ENCODE data around the gene CXCL13.
"Not testable (repeated sequence)": the region's sequence is repeated elsewhere in the genome, so short reads cannot be mapped to it uniquely, and the experiment has no call there.

CXCL13 gene

DNA sequence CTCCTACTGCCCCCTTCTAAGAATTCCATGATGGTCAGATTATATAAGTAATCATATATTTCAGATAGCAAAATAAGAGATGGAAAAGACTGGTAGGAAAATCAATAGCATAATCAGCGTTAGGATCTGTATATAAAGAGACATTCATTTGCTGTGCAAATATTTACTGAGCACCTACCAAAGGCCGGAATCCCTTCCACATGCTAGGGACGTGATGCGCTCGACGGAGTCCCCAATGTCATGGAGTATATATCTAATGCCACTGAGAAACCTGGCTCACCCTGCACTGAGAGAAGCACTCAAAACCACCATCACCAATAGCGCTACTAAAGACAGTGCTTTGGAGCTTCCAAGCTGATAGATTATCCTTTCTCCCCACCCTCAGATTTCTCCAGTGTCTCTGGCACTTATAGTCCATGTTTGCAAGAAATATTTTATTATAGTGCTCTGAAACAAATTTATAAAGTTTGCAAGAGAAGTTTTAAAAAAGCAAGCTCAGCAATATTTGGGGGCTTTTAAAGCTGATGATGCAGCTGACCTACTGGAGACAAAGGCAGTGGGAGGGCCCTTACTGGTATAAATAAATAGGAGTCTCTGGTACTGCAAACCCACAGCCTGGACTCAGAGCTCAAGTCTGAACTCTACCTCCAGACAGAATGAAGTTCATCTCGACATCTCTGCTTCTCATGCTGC, at the start of gene CXCL13:
Gene CXCL13, plus strand, starts transcription at position 611 of the 693 bp plus-strand sequence. Its CDS starts 46 bp downstream, at position 657.
- DNase-seq, result no peak

GRCh38 chr4:77560170-77560569, 45.5 kb upstream of the CXCL13 start:
- DNase-seq, result no peak

GRCh38 chr4:77561720-77562119, 43.9 kb upstream of the CXCL13 start:
- DNase-seq, result not testable (repeated sequence)

- DNase-seq, result no peak
These were observed 41.4 kb upstream of the CXCL13 start for GRCh38 chr4:77564231-77564630.

DNA sequence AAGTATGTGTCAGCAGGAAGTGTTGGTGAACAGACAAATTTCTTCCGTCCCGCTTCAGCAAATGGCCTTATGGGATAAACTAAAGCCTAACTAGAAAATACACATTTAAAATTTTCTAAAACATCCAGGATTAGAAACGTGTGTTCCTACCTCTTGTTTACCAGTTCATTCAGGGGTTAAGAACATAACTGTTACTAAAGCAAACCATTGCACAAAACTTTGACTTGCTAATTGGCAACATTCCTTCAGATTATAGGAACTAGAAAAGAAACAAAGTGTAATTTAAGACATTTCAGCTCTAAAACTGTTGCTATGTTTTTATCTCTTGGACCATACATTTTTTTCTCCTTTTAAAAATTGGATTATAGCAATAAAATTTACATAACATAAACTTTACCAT, 39.5 kb upstream of the CXCL13 start:
- DNase-seq, result peak; percentile 1

- DNase-seq, result no peak
These were observed 38.1 kb upstream of the CXCL13 start for GRCh38 chr4:77567549-77567948.

GRCh38 chr4:77570508-77571214, 35.0 kb upstream of the CXCL13 start:
- not testable (repeated sequence) for DNase-seq

DNA sequence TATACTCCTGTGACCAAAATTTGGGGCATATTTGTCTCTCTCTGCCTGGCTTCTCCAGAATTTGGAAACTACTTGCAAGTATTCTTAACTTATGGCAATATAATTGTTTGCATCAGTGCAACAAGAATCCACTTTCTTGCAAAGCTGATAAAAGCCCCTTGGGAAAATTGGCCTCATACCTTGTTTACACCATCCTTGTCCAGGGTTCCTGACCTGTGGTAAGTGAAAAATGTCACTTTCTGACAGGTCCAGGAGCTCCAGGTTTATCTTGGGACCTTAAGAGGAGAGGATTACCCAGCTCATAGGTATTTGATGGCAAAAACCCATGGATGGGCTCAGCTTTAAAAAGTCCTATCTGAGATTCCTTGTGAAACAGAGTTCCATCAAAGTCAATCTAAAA, 29.3 kb upstream of the CXCL13 start:
- no peak for DNase-seq

DNA sequence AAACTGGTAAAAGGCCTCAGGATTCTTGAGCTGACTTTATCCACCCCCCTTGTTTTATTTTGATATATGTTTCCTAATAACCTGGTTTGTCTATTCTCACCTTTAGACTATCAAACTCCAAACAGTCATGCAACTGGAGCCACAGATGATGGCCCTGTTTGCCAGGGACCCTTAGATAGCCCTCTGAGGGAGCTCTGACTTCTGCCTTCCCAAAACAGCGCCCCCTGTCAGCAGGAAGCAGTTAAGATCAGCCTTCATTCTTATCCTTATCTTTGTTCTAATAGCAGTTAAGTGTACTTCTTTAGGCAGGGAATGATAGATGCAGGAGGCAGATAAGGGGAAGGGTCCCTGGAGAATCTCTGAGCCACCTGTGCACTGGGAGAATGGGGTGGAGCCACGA, 27.5 kb upstream of the CXCL13 start:
- DNase-seq, result no peak

GRCh38 chr4:77579406-77580076, 26.1 kb upstream of the CXCL13 start:
- DNase-seq, result no peak

DNA sequence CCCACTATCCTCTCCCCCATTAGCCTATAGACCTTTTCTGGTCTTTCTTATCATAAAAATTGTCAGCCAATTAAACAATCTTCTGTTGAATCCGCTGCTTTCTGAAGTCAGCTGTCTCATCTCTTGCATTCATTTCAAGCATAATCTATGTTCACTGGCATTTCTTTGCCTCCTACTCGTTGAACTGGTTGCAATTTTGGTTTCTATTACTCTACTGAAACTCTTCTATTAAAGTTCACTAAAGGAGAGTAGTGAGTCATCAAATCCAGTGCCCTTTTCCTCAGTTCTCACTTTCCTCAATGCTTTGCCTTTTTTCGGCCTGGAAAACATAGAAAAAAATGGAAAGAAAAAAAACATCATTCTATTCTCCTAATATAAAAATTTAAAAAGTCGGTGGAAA, 23.9 kb upstream of the CXCL13 start:
- DNase-seq, result no peak

DNA sequence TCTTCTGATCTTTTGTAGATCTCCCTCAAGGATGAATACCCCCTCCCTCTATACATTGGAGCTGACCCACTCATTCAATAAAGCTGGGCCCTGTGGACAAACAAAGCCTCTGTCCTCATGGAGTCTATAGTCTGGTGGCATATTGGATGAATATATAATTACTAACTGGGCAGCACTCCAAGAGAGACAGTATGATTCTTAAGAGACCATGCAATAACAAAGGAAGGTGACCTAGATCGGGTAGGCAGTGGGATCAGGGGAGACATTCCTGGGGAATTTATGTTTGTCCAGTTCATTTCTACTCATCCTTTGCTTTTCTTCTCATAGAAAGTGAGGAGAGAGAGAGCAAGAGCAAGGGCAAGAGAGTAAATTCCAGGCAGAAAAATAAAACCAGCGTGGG, 23.5 kb upstream of the CXCL13 start:
- no peak for DNase-seq

DNA sequence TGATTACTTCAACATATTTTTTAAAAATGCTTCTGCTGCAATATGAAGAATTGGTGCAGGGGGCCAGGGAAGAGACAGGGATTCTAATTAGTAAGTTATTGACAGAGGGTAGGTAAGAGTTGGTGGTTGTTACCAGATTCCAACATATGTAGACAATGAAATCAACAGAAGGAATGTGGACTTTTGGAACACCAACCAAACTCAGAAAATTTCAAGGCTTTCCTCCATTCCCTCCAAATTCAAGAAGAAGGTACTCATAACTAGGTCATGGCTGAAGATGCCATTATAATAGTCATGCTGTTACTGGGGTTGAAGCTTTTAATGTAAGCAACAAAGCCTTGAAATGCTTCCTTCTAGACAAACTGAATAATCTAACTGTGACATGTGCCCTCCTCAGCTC, 22.9 kb upstream of the CXCL13 start:
- DNase-seq, result no peak

DNA sequence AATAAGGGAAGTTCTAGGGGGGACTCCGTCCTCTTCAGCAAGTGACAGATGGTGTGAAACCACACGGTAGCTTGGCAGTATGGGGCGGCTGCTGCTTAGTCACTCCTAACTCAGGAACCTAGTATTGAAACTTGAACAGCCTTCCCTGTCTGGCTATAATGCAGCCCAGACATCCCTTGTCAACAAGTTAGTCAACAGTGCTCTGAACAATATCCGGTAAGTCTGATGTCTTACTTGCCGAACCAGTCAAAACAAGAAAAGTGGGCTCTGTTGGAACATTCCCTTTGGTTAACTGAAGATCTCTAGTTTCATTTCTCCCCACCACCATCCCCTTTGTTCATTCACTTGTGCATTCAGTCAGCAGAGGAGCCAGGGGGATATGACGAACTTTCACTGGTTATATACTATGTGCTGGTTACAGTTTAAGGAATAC, 18.7 kb upstream of the CXCL13 start:
- DNase-seq, result no peak

- DNase-seq, result no peak
These were observed 15.1 kb upstream of the CXCL13 start for GRCh38 chr4:77590482-77590881.

DNA sequence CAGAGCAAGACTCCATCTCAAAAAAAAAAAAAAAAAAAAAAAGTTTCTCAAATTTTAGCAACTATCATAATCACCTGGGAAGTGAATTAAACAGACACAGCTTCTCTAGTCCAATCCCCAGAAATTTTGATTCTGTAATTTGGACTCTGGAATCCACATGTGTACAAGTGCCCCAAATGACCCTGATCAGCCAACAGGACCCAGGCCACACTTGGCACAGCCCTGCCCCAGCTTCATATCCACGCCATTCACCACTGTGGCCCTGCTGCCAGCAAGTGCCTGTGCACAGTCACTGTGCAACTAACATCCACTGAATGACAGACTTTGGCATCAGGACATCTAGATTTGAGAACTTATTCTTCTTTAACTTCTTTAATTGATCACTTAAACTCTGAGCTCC, 14.1 kb upstream of the CXCL13 start:
- no peak for DNase-seq

GRCh38 chr4:77593101-77593500, 12.5 kb upstream of the CXCL13 start:
- DNase-seq, result no peak

DNA sequence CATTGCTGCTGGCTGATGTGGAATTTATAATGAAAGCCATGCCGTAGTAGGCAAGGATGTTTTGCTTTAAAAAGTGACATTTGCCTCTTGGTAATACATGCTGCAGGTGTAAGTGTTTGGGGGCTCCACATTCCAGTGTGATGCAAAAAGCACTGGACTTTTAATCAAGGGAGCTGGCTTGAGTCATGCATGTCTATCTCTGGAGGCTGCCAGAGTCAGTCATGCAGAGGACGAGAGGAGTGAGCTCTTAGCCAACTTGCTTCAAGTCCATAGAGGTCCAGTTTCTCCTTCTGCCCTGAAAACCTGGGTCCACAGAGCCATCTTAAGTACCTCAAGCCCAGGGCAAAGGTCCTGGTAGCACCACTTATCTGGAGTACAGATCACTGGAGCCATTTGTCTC, 11.6 kb upstream of the CXCL13 start:
- no peak for DNase-seq

DNA sequence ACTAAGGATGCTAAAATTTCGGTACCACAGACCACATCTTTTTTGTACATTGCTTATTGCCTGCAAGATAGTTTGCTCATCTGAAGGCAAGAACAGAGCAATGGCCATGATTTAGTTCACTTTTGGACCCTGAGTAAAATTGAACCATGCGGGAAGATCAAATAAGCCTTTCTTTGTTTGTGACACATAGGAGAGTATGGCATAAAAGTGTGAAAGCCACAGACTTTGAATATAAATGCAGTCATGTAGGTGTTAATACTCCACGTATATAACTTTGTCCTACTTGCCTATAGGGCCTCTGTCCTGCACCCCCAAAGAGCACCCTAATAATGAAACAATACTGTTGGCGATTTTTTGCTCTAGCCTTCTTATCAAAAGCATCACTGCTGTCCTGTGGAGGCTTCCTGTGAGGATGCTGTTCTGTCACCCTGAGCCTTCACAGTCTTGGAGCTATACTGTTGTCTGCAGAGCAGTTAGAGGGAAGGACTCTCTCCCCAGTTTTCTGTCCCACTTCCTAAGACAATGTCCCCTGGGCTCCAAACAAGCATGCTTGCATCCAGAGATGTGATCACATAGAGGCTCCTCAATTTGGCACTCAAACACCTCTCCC, 10.2 kb upstream of the CXCL13 start:
- DNase-seq, result no peak

DNA sequence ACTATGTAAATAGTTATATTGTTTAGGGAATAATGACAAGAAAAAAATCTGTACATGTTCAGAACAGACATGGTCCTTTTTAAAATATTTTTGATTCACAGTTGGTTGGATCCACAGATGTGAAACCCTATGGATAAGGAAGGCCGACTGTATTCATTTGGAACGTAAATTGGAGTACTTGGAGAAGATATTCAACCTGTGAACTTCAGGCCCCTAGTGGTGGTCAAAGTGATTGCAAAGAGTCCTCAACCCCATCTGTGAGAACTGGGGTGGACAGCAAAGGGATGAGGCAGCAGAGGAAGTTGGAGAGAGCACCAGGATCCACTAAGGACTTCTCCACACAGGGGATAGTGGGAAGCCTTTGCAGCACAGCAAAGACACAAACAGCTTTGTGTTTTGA, 6.2 kb upstream of the CXCL13 start:
- DNase-seq, result no peak

DNA sequence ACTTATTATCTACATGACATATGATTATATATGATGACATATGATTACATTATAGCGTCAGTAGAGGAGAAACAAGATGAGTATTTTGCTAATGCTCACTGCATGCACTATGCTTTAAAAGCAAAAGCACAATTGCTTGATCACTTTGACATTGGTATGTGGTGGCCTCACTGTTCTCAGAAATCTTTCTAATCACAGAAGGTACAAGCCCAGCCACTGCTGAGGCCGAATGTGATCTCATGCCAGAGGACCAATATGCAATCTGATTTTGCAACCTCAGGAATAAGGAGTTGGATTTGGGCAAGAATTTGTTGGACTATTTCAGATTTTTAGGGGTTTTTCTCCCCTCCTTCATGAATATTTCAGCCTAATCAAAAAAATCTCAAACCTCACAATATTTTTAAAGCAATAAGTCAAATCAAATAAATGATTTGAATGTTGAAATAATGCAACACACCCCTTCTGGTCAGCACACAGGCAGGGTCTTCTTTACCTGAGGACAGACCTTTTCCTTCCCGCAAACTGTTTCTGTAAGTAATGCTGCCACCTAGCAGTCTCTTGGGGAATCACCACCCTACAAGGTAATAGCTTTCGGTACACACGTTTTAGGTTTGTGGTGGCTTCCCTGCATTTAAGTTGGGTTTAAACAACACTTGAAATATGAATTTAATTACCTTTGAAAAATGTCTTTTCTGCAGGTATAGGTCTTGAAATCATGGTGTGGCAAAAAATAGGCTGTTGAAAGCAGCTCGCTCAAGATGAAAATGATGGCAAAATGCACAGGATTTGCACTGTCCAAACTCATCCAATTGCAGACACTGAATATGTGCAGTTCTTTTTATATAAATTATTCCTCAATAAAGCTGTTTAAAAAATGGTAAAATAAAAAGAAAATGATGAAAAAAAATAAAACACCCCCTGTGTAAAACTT, 4.8 kb upstream of the CXCL13 start:
- peak; percentile 33 for DNase-seq

- DNase-seq, result no peak
These were observed 3.9 kb upstream of the CXCL13 start for GRCh38 chr4:77601614-77602187.
